ENCODE measurements around the gene LYPD6.
A peak's percentile ranks its signal among the peaks of the same experiment; 100 is the strongest.

Gene LYPD6

DNA sequence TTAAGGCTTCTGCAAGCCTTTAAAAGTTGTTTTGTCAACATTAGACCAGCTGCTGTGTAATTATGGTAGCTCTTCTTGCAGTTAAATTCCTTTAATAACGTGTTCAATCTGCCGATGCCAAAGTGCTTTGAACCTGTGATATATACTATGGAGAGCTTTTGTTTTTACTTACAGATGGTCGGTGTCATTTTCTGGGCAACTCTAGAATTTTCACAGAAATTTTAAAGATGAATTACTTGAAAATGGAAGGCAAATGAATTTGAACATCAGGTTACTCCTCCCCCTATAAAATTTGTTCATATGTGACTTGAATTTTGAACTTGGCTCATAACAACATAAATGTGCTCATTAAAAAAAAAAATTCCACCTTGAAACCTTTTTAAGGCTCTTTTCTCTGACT, 23.0 kb downstream of the LYPD6 start:
- DNase-seq = no peak

GRCh38 chr2:149355716-149356422, 25.5 kb downstream of the LYPD6 start:
- no peak for DNase-seq

- no peak for DNase-seq
Observed at GRCh38 chr2:149357058-149357457, 26.7 kb downstream of the LYPD6 start.

GRCh38 chr2:149360106-149360505, 29.7 kb downstream of the LYPD6 start:
- peak; percentile 19 for DNase-seq

DNA sequence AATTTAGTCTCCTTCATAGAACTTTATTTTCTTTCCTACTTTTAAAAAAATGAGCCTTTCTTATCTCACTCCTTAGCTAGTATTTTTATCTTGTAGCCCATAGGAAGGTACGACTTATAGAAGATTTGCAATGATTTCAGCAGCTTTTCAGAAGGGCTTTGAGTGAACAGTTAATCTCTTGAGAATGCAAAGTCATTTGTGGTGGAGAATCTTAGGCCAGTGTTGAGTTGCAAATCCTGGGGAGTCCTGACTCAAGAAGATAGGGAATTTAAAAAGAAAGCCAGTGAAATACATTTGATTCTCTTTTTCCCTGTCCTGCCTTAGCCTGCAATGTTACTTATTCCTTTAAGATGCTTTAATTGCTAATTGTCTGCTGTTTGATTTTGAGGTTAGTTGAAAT, 33.6 kb downstream of the LYPD6 start:
- DNase-seq = peak; percentile 68

- DNase-seq = no peak
Observed at GRCh38 chr2:149364839-149365238, 34.5 kb downstream of the LYPD6 start.

GRCh38 chr2:149365931-149366583, 35.7 kb downstream of the LYPD6 start:
- DNase-seq = peak; percentile 90

DNA sequence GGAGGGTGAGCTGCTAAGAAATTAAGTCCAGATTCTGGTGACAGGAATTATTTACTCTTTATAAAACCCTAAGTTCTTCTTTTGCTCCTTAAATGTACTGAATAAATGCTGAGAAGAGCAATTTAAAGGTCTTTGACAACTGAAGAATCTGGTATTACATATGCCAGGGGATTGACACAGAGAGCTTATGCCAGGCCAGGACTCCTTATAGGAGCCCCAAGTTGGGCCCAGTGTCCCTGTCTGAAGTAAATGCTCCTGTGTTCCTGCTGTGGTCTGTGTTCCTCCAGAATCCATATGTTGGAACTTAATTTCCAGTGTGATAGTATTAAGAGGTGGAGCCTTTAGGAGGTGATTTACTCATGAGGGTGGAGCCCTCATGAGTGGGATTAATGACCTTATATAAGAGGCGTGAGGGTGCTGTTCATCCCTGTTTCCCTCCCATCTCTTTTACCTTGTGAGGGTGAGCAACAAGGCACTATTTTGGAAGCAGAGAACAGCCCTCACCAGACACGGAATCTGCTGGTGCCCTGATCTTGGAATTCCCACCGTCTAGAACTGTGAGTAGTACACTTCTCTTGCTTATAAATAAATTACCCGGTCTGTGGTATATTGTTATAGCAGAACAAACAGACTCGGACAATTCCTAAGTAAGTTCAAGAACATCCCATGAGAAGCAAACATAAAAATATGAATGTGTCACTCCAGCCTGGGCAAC, 39.8 kb downstream of the LYPD6 start:
- no peak for DNase-seq

DNA sequence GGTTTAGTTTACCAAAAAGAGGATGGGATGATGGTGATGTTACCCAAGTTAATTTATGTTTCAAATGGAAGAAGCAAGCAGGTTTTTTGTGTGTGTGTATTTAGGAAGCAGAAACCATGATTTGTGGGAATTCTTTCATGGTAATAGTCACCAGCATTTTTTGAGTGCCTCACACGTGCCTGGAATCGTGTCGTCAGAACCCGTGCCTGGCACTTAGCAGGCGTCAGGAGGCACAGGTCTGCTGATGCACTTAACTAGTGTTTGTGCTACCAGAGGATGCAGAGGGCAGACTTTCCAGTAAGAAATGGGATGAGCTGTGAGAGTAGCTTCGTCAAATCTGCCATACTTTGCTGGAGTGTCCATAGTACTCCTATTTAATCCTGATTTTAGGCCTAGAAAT, 41.1 kb downstream of the LYPD6 start:
- no peak for DNase-seq

DNA sequence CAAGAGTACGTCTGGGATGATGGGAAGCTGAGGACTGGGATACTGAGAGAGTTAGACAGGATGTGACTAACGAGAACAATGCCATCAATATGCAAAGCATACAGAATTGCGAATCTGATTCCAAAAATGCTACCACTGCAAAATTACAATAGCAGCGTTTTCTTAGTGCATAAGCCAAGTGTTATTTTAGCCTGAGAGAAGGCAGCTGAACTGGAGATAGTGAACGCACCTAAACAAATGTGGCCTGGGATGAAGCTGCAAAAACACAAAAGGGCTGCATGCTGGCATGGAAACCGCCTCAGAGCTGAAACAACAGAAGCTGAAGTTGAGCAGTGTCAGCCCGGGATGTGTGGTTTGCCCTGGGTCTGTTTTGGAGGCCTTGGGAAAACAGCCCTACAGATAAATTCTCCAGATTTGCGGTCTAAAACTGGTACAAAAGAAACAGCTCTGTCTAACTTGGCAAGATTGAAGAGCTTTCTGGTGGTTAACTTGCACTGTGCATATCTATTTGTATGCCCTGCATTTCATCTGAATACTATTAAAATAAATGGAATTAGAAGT, 45.5 kb downstream of the LYPD6 start:
- DNase-seq = peak; percentile 44

DNA sequence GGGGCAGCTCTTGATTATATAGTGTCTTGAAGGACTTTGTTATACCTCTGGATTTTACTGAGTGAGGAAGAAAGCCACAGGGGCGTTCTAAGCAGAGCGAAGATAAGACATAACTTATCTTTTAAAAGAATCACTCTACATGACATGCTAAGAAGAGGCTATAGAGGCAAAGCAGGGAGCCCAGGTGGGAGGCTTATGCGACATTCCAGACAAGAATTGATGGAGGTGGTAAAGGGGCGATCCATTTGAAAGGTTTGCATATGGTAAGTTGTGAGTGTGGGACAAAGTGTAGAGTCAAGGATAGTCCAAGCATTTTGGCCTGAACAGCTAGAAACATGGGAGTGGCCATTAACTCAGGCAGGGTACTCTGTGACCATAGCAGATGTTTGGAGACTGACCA, 49.8 kb downstream of the LYPD6 start:
- DNase-seq = no peak

DNA sequence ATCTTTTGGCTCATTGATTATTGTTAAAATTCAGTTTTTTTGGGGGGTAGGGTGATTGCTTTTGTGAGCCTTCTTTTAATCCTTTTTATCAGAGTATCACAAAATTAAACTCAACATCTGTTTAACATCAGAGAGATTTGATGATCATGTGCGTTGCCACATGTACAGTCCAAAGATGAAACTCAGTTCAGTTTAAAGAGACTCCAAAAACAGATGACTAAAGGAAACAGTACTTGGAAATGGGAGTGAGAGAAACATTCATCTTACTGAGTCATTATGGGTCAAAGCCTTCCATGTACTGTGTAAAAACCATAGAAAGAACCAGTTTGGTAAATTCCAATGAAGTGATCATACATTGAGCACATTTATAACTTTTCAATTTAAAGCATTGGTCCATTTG, 53.0 kb downstream of the LYPD6 start:
- peak; percentile 93 for DNase-seq

DNA sequence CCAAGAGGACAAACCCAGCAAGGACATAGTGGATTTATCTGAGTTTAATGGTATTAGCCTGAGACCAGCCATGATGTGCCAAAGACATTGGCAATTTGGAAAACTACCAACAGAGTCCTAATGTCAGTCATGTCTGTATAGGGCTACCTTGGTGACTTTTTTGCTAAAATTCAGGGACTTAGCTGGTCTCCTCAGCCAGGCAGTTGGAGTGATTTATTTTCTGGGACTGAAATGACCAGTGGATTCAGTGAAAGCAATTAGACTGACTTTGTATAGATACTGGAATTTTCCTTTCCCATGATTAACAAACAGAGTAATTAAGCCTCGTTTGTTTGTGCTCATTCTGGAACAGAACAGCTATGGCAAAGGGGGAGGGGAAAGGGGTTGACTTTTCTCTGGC, 55.0 kb downstream of the LYPD6 start:
- DNase-seq = no peak

GRCh38 chr2:149387411-149387810, 57.0 kb downstream of the LYPD6 start:
- no peak for DNase-seq

- peak; percentile 34 for DNase-seq
Observed at GRCh38 chr2:149388120-149388816, 57.9 kb downstream of the LYPD6 start.

DNA sequence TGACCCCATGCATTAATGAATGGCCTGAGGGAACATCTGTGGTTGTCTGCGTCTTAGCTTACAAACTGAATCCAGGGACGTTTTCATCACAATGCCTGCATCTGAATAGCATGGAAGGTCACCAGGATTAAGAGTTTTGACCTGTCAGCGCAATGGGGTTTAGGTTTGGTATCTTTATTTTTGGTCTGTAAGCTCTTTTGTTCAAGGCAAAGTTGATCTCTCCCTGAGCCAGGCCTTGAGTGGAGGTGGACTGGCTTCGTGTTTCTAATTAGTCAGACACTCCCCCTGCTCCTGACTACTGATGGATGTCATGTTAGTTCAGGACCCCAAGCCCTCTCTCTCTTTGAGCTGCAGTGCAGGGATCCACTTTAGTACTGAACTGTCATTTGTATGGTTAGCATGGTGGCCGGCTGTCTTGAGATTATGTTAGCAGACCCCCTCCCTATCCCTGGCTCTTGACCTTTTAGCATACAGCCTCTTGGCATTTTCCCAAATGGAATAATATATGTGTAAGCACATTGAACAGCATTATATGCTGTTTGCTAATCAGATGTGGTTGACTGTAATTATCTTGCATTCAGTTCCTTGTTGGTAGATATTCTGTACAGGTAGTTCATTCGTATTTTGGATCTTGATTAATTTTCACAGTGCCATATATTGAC, 59.2 kb downstream of the LYPD6 start:
- DNase-seq = no peak

DNA sequence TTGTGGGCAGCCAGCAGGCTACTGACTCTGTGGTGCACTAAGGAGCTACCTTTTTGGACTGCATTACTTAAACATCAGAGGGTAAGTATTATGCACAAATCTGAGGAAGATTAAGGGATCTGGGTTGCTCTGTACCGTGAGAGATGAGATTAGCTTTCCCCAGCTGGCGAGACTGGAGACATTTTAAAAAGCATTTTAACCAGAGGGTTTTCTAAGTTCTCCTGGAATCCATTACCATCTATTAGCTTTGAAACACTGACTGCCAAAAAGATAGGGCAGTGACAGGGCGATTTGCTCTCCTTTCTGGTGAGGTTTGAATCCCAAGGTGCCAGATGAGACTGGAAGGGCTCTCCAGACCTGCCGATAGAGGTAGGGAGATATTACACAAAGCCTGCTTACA, 63.2 kb downstream of the LYPD6 start:
- DNase-seq = no peak

DNA sequence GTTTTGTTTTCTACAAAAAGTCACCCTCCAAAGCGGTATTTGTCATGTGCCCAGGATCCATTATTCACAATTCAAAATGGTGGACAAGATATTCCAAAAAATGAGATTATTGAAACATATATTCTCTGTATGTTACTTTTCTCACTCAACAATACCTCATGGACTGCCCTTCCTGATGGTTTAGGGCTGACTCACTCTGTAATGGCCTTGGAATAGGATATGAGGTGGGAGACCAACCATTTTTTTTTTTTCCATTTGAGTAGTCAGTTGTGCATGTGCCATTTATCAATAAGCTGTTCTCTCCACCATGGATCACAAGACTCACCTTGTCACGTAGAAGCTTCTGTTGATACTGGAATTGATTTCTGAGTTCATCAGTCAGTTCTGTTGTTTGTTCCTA, 64.5 kb downstream of the LYPD6 start:
- DNase-seq = peak; percentile 44

DNA sequence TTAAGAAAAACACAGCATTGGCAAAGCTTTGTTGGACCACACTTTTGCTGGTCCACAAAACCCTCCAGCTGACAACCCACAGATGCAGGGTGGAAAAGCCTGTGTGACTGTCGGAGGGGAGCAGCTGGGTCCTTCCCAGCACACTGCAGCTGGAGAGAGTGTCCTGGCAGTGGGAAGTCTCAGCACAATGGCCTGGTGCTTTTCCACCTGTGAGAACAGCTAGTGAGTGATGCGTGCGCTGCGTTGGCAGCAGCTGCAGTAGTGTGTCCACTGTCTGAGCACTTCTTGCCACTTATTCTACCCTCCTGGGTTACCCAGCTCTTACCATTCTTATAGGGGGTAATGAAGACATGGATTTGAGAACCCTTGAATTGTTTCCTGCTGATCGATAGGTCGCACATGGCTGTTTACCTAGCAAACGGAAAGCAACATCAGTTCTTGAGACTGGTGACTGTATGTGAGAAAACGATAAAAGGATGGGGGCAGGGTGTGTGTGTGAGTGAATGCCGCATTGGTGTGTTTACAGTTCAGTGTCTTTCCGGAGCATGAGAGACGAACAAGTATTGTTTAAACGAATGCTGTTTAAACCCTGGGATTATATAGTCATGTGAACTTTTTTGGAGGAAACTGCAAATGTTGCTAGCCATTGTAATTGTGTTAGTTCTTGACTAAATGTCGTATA, 69.7 kb downstream of the LYPD6 start:
- no peak for DNase-seq

DNA sequence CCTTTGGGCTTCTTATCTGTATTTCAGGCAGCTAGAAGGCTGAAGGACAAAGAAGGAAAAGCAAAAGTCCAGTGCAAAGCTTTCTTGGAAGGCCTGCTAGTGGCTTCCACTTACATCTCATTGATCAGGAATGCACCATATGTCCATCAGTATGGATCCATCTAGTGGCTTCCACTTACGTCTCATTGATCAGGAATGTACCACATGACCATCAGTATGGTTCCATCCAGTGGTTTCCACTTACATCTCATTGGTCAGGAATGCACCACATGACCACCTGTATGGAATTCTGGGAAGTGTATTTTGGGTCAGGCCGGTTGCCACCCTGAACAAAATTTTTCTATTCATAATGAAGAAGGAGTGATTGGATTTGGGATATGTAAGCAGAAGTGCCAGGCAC, 70.6 kb downstream of the LYPD6 start:
- DNase-seq = peak; percentile 77

DNA sequence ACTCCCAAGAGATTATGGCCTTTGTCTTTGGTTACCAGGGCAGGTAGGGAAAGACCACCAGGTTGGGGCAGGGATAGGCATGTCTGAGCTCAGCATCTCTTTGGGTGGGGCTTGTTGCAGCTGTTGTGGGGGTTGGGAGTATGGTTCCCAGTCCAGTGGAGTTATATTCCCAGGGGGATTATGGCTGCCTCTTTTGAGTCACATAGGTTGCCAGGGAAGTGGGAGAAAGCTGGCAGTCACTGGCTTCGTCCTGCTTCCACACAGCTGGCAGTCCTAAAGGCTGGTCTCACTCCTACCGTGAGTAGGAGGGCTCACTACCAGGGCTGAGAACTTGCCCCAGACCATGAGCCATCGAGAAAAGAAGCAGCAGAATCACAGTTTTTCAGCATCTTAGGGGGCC, 79.1 kb downstream of the LYPD6 start:
- DNase-seq = no peak

All from fibroblast of skin of right quadriceps (primary cell).